ENCODE data around the gene RAP2A. TPM values are rescaled to one million over a fixed set of nuclear protein-coding genes. Genes with fewer than 3 reads are reported as not detected.

Gene RAP2A
- total RNA-seq, 1 experiment from 2014 or later, result 32.1 TPM

DNA sequence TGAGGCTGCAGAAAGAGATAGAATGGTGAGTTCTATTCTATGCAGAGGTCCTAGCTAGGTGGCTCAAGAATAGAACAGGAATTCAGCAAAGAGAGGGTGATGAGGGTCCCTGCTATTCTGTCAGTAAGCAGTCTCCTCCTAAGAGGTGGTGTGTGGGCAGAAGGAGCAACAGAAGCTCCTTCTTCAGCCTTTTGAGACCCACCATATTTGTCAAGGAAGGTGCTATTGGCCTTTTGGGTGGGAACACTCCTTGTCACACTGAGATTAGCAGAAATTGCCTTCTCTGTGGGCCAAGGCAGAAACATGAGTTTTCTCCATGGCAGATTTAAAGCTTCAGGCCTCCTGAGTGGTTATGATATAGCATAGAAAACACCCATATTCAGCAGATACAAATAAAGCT lies 39.4 kb upstream of the RAP2A start:
- H3K23ac ChIP-seq (ENCODE audit: insufficient read length, low read depth, low read length), result no peak overlapping the region
- H3K79me1 ChIP-seq (ENCODE audit: insufficient read depth, low read depth, low read length, poor library complexity, severe bottlenecking), result no peaks in the 10 kb centered on the region
- no peak for DNase-seq
- H2BK5ac ChIP-seq (ENCODE audit: insufficient read length, low read length), result no peak overlapping the region
- H2AFZ ChIP-seq (ENCODE audit: low read length), result no peak overlapping the region
- H3K9me3 ChIP-seq (ENCODE audit: control insufficient read depth, low read depth, low read length), result no peaks in the 10 kb centered on the region
- H3K56ac ChIP-seq (ENCODE audit: insufficient read length, low read depth, low read length), result no peak overlapping the region
- no peaks in the 10 kb centered on the region for H3K79me2 ChIP-seq (ENCODE audit: insufficient read depth, low read length)
- H3K4me1 ChIP-seq (ENCODE audit: insufficient read depth, low read length), result no peaks in the 10 kb centered on the region
- no peak overlapping the region for H2BK120ac ChIP-seq (ENCODE audit: low read depth, low read length, poor library complexity, severe bottlenecking)
- H3K14ac ChIP-seq (ENCODE audit: insufficient read depth, low read length), result no peak overlapping the region
- no peaks in the 10 kb centered on the region for H3K23me2 ChIP-seq (ENCODE audit: insufficient read length, low read depth, low read length, poor library complexity, severe bottlenecking)
- no peak overlapping the region for H4K8ac ChIP-seq (replicated peaks; ENCODE audit: insufficient read length, low read depth, low read length)
- H3K18ac ChIP-seq (ENCODE audit: insufficient read length, low read depth, low read length), result no peak overlapping the region
- no peak overlapping the region for H2BK12ac ChIP-seq (ENCODE audit: insufficient read length, low read depth, low read length)
- no peak overlapping the region for H3K4me2 ChIP-seq (ENCODE audit: insufficient read depth, insufficient read length, low read length)
- H3K9ac ChIP-seq (ENCODE audit: extremely low read depth, insufficient read length, low read length), result no peak overlapping the region
- no peak overlapping the region for H3K27ac ChIP-seq (ENCODE audit: insufficient read length, low read depth, low read length)
- Mint-ChIP-seq H3K27me3 (ENCODE audit: low read depth) (peaks cover 5% of the 10 kb centered on the region; the same call in 1 of the 2 replicates), H3K4me3 (no peak overlapping the region), H3K36me3 (ENCODE audit: insufficient read depth in 1 of 3, low read depth in 3 of 3) (no peaks in the 10 kb centered on the region), H3K9me3 (no peaks in the 10 kb centered on the region), H3K27ac (no peak overlapping the region; a peak in 1 of 7 replicates), H3K4me1 (no peaks in the 10 kb centered on the region)
- H2BK20ac ChIP-seq (ENCODE audit: low read depth, low read length, poor library complexity, severe bottlenecking), result no peak overlapping the region
- no peak overlapping the region for H4K5ac ChIP-seq (ENCODE audit: insufficient read length, low read depth, low read length)
- no peaks in the 10 kb centered on the region for H4K20me1 ChIP-seq (ENCODE audit: control insufficient read depth, insufficient read depth, insufficient read length)
- no peaks in the 10 kb centered on the region for H3K27me3 ChIP-seq (ENCODE audit: insufficient read depth, low read length)
- H2AK5ac ChIP-seq (ENCODE audit: insufficient read length, low read length), result no peak overlapping the region
- H2BK15ac ChIP-seq (ENCODE audit: low read depth, low read length), result no peak overlapping the region
- H3K4ac ChIP-seq (ENCODE audit: low read depth, low read length), result no peak overlapping the region
- no peak overlapping the region for H3T11ph ChIP-seq (ENCODE audit: low read length)
- TF ChIP-seq CTCF (conservative IDR thresholded peaks at IDR 0.05), result no peak
- no peak overlapping the region for H4K91ac ChIP-seq (ENCODE audit: insufficient read length, low read depth, low read length)
